Trophoblast cell (in vitro differentiated cells and primary cell): Measurements from ENCODE around the gene ARF1.
A peak's percentile ranks its signal among the peaks of the same experiment; 100 is the strongest.

Source experiments
- DNase-seq, 2 donors: peaks; one replicate each; pipeline ENCODE4 v3.0.0-alpha.2; 2016
- H2AFZ ChIP-seq: 2 replicates; pipeline ENCODE4 v1.6.1; 2013; ENCODE audit warnings: low read length, moderate library complexity, mild to moderate bottlenecking; ENCODE audit not compliant: insufficient read depth, poor library complexity
- H2AK5ac ChIP-seq: 2 replicates; pipeline ENCODE4 v1.6.1; 2013; ENCODE audit warnings: mild to moderate bottlenecking, low read length
- H2BK120ac ChIP-seq: 2 replicates; pipeline ENCODE4 v1.6.1; 2013; ENCODE audit warnings: low read length, mild to moderate bottlenecking, moderate library complexity; ENCODE audit not compliant: insufficient read depth, poor library complexity
- H2BK12ac ChIP-seq: 2 replicates; pipeline ENCODE4 v1.6.1; 2013; ENCODE audit warnings: mild to moderate bottlenecking, low read length, moderate library complexity
- H2BK5ac ChIP-seq: 2 replicates; pipeline ENCODE4 v1.6.1; 2013; ENCODE audit warnings: low read length, low read depth, moderate library complexity, mild to moderate bottlenecking; ENCODE audit not compliant: poor library complexity
- H3K14ac ChIP-seq: 2 replicates; pipeline ENCODE4 v1.6.1; 2013; ENCODE audit warnings: mild to moderate bottlenecking, low read length
- H3K18ac ChIP-seq: 2 replicates; pipeline ENCODE4 v1.6.1; 2013; ENCODE audit warnings: mild to moderate bottlenecking, low read length
- H3K23ac ChIP-seq: 2 replicates; pipeline ENCODE4 v1.6.1; 2013; ENCODE audit warnings: low read length
- H3K27ac ChIP-seq: 2 replicates; pipeline ENCODE4 v1.5.1; 2013; ENCODE audit warnings: low read depth, mild to moderate bottlenecking, inconsistent platforms, low read length, moderate library complexity
- H3K27me3 ChIP-seq: 2 replicates; pipeline ENCODE4 v1.6.1; 2013; ENCODE audit warnings: inconsistent platforms, mild to moderate bottlenecking, low read length, moderate library complexity; ENCODE audit not compliant: insufficient read depth
- H3K36me3 ChIP-seq, 2 experiments: 1 replicate in 1 of 2; 2 replicates in 1 of 2; pipeline ENCODE4 v1.6.1; 2013; ENCODE audit warnings: low read length in 2 of 2, mild to moderate bottlenecking in 2 of 2, moderate library complexity in 1 of 2; ENCODE audit not compliant: insufficient read depth in 2 of 2, control insufficient read depth in 1 of 2
- H3K4ac ChIP-seq: 2 replicates; pipeline ENCODE4 v1.6.1; 2013; ENCODE audit warnings: low read depth, mild to moderate bottlenecking, low read length, moderate library complexity
- H3K4me1 ChIP-seq, 2 experiments: 1 replicate in 1 of 2; 2 replicates in 1 of 2; pipeline ENCODE4 v1.6.1; 2013; ENCODE audit warnings: low read length in 2 of 2, mild to moderate bottlenecking in 2 of 2, moderate library complexity in 1 of 2; ENCODE audit not compliant: insufficient read depth in 2 of 2, control insufficient read depth in 1 of 2
- H3K4me2 ChIP-seq: 2 replicates; pipeline ENCODE4 v1.6.1; 2013; ENCODE audit warnings: inconsistent platforms, mild to moderate bottlenecking, low read length, moderate library complexity
- H3K4me3 ChIP-seq: 2 replicates; pipeline ENCODE4 v1.5.1; 2013; ENCODE audit warnings: mild to moderate bottlenecking, low read depth, low read length, inconsistent platforms
- H3K79me1 ChIP-seq: one replicate; pipeline ENCODE4 v1.6.1; 2013; ENCODE audit warnings: low read length
- H3K79me2 ChIP-seq: 2 replicates; pipeline ENCODE4 v1.6.1; 2013; ENCODE audit warnings: low read length, mild to moderate bottlenecking; ENCODE audit not compliant: control insufficient read depth, insufficient read depth, poor library complexity
- H3K9ac ChIP-seq: 2 replicates; pipeline ENCODE4 v1.6.1; 2013; ENCODE audit warnings: mild to moderate bottlenecking, low read length
- H3K9me3 ChIP-seq: 2 replicates; pipeline ENCODE4 v1.6.1; 2013; ENCODE audit warnings: low read depth, mild to moderate bottlenecking, control low read depth, inconsistent platforms, low read length; ENCODE audit not compliant: insufficient read depth
- H4K12ac ChIP-seq: 2 replicates; pipeline ENCODE4 v1.6.1; 2013; ENCODE audit warnings: low read depth, mild to moderate bottlenecking, low read length, moderate library complexity
- H4K8ac ChIP-seq: 2 replicates; pipeline ENCODE4 v1.6.1; 2013; ENCODE audit warnings: low read depth, mild to moderate bottlenecking, low read length, moderate library complexity
- H4K91ac ChIP-seq: one replicate; pipeline ENCODE4 v1.6.1; 2013; ENCODE audit warnings: low read depth, mild to moderate bottlenecking, low read length, moderate library complexity
- WGBS: extraction: QIAGEN DNeasy Blood & Tissue Kit; methylation state at CpG from one replicate; pipeline ENCODE4 v1.1.7; 2013; ENCODE audit warnings: missing lambda C conversion rate; ENCODE audit not compliant: insufficient read length, insufficient coverage; ENCODE audit errors: extremely low coverage; 5-methylcytosine and 5-hydroxymethylcytosine counted together

The ARF1 gene

GRCh38 chr1:228097333-228098081 lies 15.0 kb downstream of the ARF1 start:
- no peak overlapping the region for H3K18ac ChIP-seq
- H3K9me3 ChIP-seq, result peaks cover 9% of the 10 kb centered on the region
- no peak overlapping the region for H4K8ac ChIP-seq
- H2BK5ac ChIP-seq, result no peak overlapping the region
- peaks cover 13% of the 10 kb centered on the region in 2 experiments for H3K4me1 ChIP-seq
- no peak overlapping the region for H3K14ac ChIP-seq
- peaks cover 55 to 61% of the 10 kb centered on the region in 2 experiments for H3K36me3 ChIP-seq
- H3K79me2 ChIP-seq, result peaks cover 38% of the 10 kb centered on the region
- no peak overlapping the region for H2AFZ ChIP-seq
- no peak overlapping the region for H2BK120ac ChIP-seq
- no peak overlapping the region for H4K12ac ChIP-seq
- H4K91ac ChIP-seq, result no peak overlapping the region
- H3K27ac ChIP-seq, result no peak overlapping the region
- no peaks in the 10 kb centered on the region for H3K27me3 ChIP-seq
- peak overlapping the region; percentile 26 for H3K4ac ChIP-seq
- H2AK5ac ChIP-seq, result no peak overlapping the region
- no peak overlapping the region for H3K23ac ChIP-seq
- H3K4me2 ChIP-seq, result no peak overlapping the region
- H3K79me1 ChIP-seq, result peaks cover 4% of the 10 kb centered on the region
- no peak overlapping the region for H3K9ac ChIP-seq
- DNase-seq, result no peak
- whole genome bisulfite sequencing, result no CpG with 5 or more reads among the region's 34 CpGs
- no peak overlapping the region for H2BK12ac ChIP-seq
- no peak overlapping the region for H3K4me3 ChIP-seq

- no peak overlapping the region for H2BK12ac ChIP-seq
- H3K4me1 ChIP-seq, result peaks cover 5% of the 10 kb centered on the region in 2 experiments
- no peak overlapping the region for H3K14ac ChIP-seq
- no peak overlapping the region for H4K91ac ChIP-seq
- H3K9ac ChIP-seq, result no peak overlapping the region
- peaks cover 9% of the 10 kb centered on the region for H3K79me1 ChIP-seq
- no peak overlapping the region for H2AK5ac ChIP-seq
- H3K27me3 ChIP-seq, result no peaks in the 10 kb centered on the region
- H3K23ac ChIP-seq, result no peak overlapping the region
- H3K4me2 ChIP-seq, result no peak overlapping the region
- no peak for DNase-seq
- H2AFZ ChIP-seq, result no peak overlapping the region
- H3K9me3 ChIP-seq, result peaks cover 8% of the 10 kb centered on the region
- H4K12ac ChIP-seq, result no peak overlapping the region
- WGBS, result no CpG with 5 or more reads among the region's 28 CpGs
- H2BK120ac ChIP-seq, result no peak overlapping the region
- H3K18ac ChIP-seq, result no peak overlapping the region
- no peak overlapping the region for H4K8ac ChIP-seq
- H3K27ac ChIP-seq, result no peak overlapping the region
- H3K4ac ChIP-seq, result peak overlapping the region; percentile 13
- peaks cover 51 to 55% of the 10 kb centered on the region in 2 experiments for H3K36me3 ChIP-seq
- peaks cover 33% of the 10 kb centered on the region for H3K79me2 ChIP-seq
- no peak overlapping the region for H2BK5ac ChIP-seq
- no peak overlapping the region for H3K4me3 ChIP-seq
Observed at GRCh38 chr1:228098323-228098931, 15.9 kb downstream of the ARF1 start.

DNA sequence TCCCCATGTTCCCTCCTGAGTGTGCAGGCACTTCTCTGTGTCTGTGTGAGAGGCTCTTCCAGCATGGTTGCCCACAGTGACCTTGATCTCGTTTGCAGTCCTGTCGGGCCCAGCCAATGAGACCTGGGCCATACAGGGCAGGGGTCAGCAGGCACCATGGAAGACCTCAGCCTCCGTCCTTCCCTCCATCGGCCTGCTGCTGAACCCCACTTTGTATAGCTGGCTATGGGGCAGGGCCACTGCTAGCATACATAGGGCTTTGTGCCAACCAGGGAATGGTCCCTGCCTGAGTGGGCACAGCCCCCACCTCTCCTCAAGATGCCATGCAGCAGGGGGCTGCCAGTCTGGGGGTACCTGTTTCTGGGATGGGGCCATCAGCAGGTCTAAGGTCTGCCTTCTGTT lies 16.8 kb downstream of the ARF1 start:
- WGBS, result no CpG with 5 or more reads among the region's 4 CpGs
- Histone ChIP-seq H3K4ac (no peak overlapping the region), H3K79me2 (peaks cover 27% of the 10 kb centered on the region), H3K36me3 (peaks cover 47 to 52% of the 10 kb centered on the region in 2 experiments), H2BK5ac (no peak overlapping the region), H2AFZ (no peak overlapping the region), H3K4me3 (no peak overlapping the region), H4K91ac (no peak overlapping the region), H2BK12ac (no peak overlapping the region), H3K18ac (no peak overlapping the region), H3K9ac (no peak overlapping the region), H3K79me1 (peaks cover 11% of the 10 kb centered on the region), H3K4me1 (peaks cover 10 to 11% of the 10 kb centered on the region in 2 experiments), H3K27me3 (no peaks in the 10 kb centered on the region), H2AK5ac (no peak overlapping the region), H2BK120ac (no peak overlapping the region), H4K8ac (no peak overlapping the region), H3K14ac (no peak overlapping the region), H3K9me3 (peaks cover 4% of the 10 kb centered on the region), H3K23ac (no peak overlapping the region), H3K4me2 (no peak overlapping the region), H3K27ac (no peak overlapping the region), H4K12ac (no peak overlapping the region)
- no peak for DNase-seq

GRCh38 chr1:228100822-228101613 lies 18.5 kb downstream of the ARF1 start:
- DNase-seq, result no peak
- H3K18ac ChIP-seq, result no peak overlapping the region
- H3K79me1 ChIP-seq, result peaks cover 11% of the 10 kb centered on the region
- H2AK5ac ChIP-seq, result no peak overlapping the region
- no peak overlapping the region for H3K4ac ChIP-seq
- H3K23ac ChIP-seq, result no peak overlapping the region
- H3K4me1 ChIP-seq, result peaks cover 10 to 11% of the 10 kb centered on the region in 2 experiments
- H4K8ac ChIP-seq, result no peak overlapping the region
- no peak overlapping the region for H3K9ac ChIP-seq
- H3K4me2 ChIP-seq, result no peak overlapping the region
- H4K12ac ChIP-seq, result no peak overlapping the region
- no peak overlapping the region for H4K91ac ChIP-seq
- H3K9me3 ChIP-seq, result peaks cover 2% of the 10 kb centered on the region
- peaks cover 14% of the 10 kb centered on the region for H3K79me2 ChIP-seq
- no peak overlapping the region for H2AFZ ChIP-seq
- H2BK12ac ChIP-seq, result no peak overlapping the region
- no peak overlapping the region for H3K27ac ChIP-seq
- no peaks in the 10 kb centered on the region for H3K27me3 ChIP-seq
- no peak overlapping the region for H2BK120ac ChIP-seq
- no CpG with 5 or more reads among the region's 12 CpGs for WGBS
- no peak overlapping the region for H3K4me3 ChIP-seq
- H3K36me3 ChIP-seq, result peaks cover 48 to 53% of the 10 kb centered on the region in 2 experiments
- H3K14ac ChIP-seq, result no peak overlapping the region
- no peak overlapping the region for H2BK5ac ChIP-seq
